NCI-H2227 (cell line): ENCODE data around the gene TAF12.
"Not testable (repeated sequence)": the region's sequence is repeated elsewhere in the genome, so short reads cannot be mapped to it uniquely, and the experiment has no call there.

Experiments
- DNase-seq: peaks from one replicate; lab custom pipeline; 2025; ENCODE audit not compliant: unreplicated experiment; lab: John Stamatoyannopoulos, UW

TAF12 gene, protein sequence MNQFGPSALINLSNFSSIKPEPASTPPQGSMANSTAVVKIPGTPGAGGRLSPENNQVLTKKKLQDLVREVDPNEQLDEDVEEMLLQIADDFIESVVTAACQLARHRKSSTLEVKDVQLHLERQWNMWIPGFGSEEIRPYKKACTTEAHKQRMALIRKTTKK

DNA sequence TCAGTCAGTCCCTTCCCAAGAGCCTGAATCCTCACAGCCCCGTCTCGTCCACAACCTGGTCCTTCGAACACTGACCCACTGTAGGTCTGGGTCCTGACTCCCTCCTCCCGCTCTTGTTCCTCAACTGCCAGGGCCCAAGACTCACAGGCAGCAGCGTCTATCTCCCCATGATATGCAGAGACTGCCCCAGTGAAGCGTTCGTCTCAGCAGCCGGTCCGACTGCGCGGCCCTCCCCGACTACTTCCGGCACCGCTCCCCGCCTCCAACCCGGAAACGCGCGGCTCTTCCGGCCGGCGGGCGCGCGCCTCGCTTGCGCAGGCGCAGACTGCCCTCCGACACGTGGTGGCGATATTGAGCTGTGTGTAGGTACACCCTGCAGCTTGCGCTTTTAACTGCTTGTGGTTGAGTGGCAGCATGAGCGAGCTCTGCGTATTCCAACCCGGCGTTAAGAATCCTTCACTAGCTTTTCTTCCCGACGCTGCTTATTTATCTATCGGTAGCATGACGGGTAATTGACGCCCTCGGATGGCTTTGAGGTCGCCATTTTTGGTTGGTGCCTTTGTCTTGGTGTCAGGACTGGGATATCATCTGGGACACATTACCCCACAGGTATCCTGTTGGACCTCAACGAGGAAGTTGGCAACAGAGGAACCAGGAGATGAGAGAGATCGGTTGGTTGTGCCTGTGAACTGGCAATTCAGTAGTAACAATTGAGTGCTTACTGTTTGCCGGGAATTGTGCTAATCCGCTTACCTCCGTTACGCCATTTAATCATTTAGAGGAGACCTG, at the start of gene TAF12:
TSS of gene TAF12 (minus strand) at position 221 of the 789 bp plus-strand sequence. CDS start 20,986 bp downstream, outside the sequence.
- DNase-seq, result peak; percentile 98

DNA sequence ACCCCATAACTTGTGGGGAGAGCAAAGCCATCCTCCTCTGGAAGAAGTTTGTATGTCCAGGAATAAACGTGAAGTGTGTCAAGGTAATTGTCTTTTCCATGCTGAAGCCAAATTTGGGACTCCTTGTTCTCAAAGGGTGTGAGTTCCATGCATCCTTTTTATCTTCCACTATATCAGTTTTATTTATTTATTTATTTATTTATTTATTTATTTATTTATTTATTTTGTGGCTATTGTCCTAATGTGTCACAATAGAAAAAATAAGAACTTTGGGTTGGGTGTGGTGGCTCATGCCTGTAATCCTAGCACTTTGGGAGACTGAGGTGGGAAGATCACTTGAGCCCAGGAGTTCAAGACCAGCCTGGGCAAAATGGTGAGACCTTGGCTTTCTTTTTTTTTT, 48.8 kb upstream of the TAF12 start:
- not testable (repeated sequence) for DNase-seq

GRCh38 chr1:28684937-28685336, 42.1 kb upstream of the TAF12 start:
- no peak for DNase-seq

GRCh38 chr1:28682840-28683239, 40.0 kb upstream of the TAF12 start:
- no peak for DNase-seq

DNA sequence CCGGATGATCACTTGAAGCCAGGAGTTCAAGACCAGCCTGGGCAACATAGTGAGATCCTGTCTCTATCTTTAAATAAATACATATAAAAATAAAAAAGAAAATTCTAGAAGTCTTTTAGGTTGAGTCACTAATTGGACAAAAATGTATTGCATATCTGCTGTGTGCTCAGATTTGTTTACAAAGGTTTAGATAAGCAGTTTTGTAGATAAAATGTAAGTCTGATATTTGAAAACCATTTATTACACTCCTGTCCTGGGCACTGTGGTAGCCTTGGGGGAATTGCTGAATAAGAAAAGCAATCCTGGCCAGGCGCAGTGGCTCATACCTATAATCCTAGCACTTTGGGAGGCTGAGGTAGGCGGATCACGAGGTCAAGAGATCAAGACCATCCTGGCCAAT, 37.3 kb upstream of the TAF12 start:
- no peak for DNase-seq

GRCh38 chr1:28675924-28676257, 33.0 kb upstream of the TAF12 start:
- peak; percentile 77 for DNase-seq

GRCh38 chr1:28672971-28673370, 30.1 kb upstream of the TAF12 start:
- DNase-seq, result not testable (repeated sequence)

- no peak for DNase-seq
These were observed 28.4 kb upstream of the TAF12 start for GRCh38 chr1:28671254-28671780.

GRCh38 chr1:28668956-28669723, 26.3 kb upstream of the TAF12 start:
- peak; percentile 94 for DNase-seq

- DNase-seq, result peak; percentile 95
These were observed 25.5 kb upstream of the TAF12 start, which contains the start of gene GMEB1 for GRCh38 chr1:28668191-28668955. Gene GMEB1 (plus strand): TSS chr1:28668784. CDS start chr1:28683613, 14,829 bp downstream.

GRCh38 chr1:28666806-28667205, 23.9 kb upstream of the TAF12 start:
- DNase-seq, result no peak

DNA sequence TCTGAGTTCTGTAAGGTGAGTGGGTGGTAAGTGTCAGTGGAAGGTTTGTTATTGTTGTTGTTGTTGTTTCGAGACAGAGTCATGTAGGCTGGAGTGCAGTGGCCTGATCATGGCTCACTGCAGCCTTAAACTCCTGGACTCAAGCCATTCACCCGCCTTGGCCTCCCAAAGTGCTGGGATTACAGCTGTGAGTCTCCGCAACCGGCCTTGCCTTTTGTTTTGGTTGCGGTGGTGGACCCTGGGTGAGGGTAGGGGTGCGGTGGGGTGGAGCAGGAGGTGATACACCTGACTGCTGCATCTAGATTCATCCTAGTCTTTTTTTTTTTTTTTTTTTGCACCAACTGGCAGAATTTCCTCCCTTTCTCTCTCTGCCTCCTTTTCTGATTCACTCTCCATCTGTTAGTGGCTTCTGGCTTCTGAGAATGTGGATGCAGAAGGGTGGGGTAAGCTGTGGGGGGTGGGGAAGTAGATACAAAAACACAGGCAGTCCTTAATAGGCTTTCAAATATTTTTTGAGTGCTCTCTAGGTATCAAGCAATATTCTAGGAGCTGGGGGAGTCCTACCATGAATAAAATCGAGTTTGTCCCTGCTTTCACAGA, 21.1 kb upstream of the TAF12 start:
- no peak for DNase-seq

DNA sequence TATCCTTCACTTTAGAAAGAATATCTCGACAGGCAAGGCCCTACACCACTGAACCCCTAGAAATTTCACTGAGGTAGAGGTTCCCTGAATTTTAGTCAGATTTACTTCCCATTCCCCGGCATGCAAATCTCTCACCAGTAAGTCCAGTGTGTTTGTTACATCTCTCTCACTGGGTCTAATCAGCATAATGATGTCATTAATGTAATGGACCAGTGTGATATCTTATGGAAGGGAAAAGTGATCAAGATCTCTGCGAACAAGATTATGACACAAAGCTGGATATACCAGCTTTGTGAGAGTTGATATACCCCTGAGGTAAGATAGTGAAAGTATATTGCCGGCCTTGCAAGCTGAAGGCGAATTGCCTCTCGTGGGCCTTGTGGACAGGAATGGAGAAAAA, 13.5 kb upstream of the TAF12 start:
- DNase-seq, result no peak

- not testable (repeated sequence) for DNase-seq
These were observed 12.8 kb upstream of the TAF12 start for GRCh38 chr1:28655448-28656311.

DNA sequence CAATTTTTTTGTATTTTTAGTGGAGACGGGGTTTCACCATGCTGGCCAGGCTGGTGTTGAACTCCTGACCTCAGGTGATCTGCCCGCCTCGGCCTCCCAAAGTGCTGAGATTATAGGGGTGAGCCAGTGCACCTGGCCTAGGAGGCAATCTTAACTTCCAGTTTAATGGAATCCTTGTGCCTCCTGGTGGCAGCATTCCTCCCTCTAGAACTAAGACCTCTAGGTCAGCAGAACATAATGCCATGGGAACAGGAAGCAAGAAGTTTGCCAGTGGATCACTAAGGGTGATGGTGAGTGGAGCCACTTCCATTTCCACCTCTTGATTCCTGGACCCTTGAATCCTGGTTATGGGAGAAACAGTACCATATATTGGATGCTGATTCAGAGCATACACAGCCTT, 11.0 kb upstream of the TAF12 start:
- DNase-seq, result not testable (repeated sequence)

- not testable (repeated sequence) for DNase-seq
These were observed 10.2 kb upstream of the TAF12 start for GRCh38 chr1:28653063-28653462.

GRCh38 chr1:28648474-28649198, 5.8 kb upstream of the TAF12 start, which contains the start of gene RNU11:
Gene RNU11 (plus strand): TSS chr1:28648600.
- peak; percentile 96 for DNase-seq

- peak; percentile 96 for DNase-seq
These were observed 5.2 kb upstream of the TAF12 start for GRCh38 chr1:28648008-28648473.

DNA sequence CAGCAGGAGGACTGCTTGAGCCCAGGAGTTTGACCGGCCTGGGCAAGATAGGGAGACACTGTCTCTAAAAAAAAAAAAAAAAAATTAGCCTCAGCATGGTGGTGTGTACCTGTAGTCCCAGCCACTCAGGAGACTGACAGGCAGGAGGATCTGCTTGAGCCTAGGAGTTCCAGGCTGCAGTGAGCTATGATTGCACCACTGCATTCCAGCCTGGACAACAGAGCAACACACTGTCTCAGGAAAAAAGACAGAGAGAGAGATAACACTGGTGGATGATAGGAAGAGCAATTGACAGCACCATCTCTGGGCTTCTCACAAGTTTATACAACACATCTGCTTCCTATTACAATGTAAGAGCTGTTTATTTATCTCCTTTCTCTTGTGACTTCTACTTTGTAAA, 3.2 kb upstream of the TAF12 start:
- DNase-seq, result no peak
